PC-9 (cell line): Measurements from ENCODE around the gene PPP1R9A. TPM values are rescaled to one million over a fixed set of nuclear protein-coding genes. Genes with fewer than 3 reads are reported as not detected.

Experiments
- BruUV-seq: library from RNA; stranded (reverse); fragments of 400-500 nt; replicated peaks from 2 replicates; lab custom pipeline; 2021; lab: Mats Ljungman, UMichigan
- CTCF ChIA-PET: fragments of 300-600 bp; sonication (Branson Sonifier 250); formaldehyde crosslinking; loops from one replicate; lab custom pipeline; 2022; ENCODE audit warnings: antibody characterized with exemption; lab: Charles Lee
- POLR2A ChIA-PET: fragments of 300-600 bp; sonication (Branson Sonifier 250); formaldehyde crosslinking; loops from one replicate; lab custom pipeline; 2022; ENCODE audit warnings: antibody characterized with exemption; ENCODE audit not compliant: unreplicated experiment; lab: Charles Lee
- DNase-seq, 2 experiments: peaks; one replicate each; pipeline versions ENCODE4 v3.0.0 to v3.0.0-alpha.2; 2015 to 2022; ENCODE audit warnings: mixed read lengths in 1 of 2
- H2AFZ ChIP-seq: fragments of 200-600 bp; sonication (generic); 2 replicates; pipeline ENCODE4 v1.8.1; 2017; ENCODE audit warnings: antibody characterized with exemption
- H3F3A ChIP-seq: fragments of 200-600 bp; sonication (generic); 2 replicates; pipeline ENCODE4 v1.8.1; 2017; ENCODE audit warnings: antibody characterized with exemption, mild to moderate bottlenecking, low read depth; ENCODE audit not compliant: insufficient read depth
- H3K27ac ChIP-seq: fragments of 200-600 bp; sonication (generic); 2 replicates; pipeline ENCODE4 v1.6.1; 2016; ENCODE audit warnings: mixed run types
- H3K27me3 ChIP-seq: fragments of 200-600 bp; sonication (generic); 2 replicates; pipeline ENCODE4 v1.6.1; 2016; ENCODE audit warnings: low read depth, mixed run types; ENCODE audit not compliant: insufficient read depth
- H3K36me3 ChIP-seq: fragments of 200-600 bp; sonication (generic); 2 replicates; pipeline ENCODE4 v1.6.1; 2016; ENCODE audit warnings: low read depth, mixed run types
- H3K4me1 ChIP-seq: fragments of 200-600 bp; sonication (generic); replicated peaks from 2 replicates; pipeline ENCODE4 v1.6.1; 2016; ENCODE audit warnings: mixed run types; ENCODE audit not compliant: insufficient read depth
- H3K4me2 ChIP-seq: fragments of 200-600 bp; sonication (generic); 2 replicates; pipeline ENCODE4 v1.6.1; 2017; ENCODE audit warnings: mixed run types
- H3K4me3 ChIP-seq: fragments of 200-600 bp; sonication (generic); 2 replicates; pipeline ENCODE4 v1.6.1; 2016; ENCODE audit warnings: mixed run types
- H3K79me2 ChIP-seq: fragments of 200-600 bp; sonication (generic); 2 replicates; pipeline ENCODE4 v1.6.1; 2017; ENCODE audit warnings: low read depth, mixed run types
- H3K9me2 ChIP-seq: fragments of 200-600 bp; sonication (generic); 2 replicates; pipeline ENCODE4 v1.8.1; 2017; ENCODE audit warnings: mild to moderate bottlenecking; ENCODE audit not compliant: insufficient read depth
- H3K9me3 ChIP-seq: fragments of 200-600 bp; sonication (generic); 2 replicates; pipeline ENCODE4 v1.8.1; 2016; ENCODE audit warnings: low read depth; ENCODE audit not compliant: insufficient read depth
- H4K20me1 ChIP-seq: fragments of 200-600 bp; sonication (generic); 2 replicates; pipeline ENCODE4 v1.8.1; 2017; ENCODE audit not compliant: insufficient read depth
- CTCF ChIP-seq: fragments of 200-600 bp; sonication (generic); conservative IDR thresholded peaks from 2 replicates; pipeline ENCODE4 v1.6.1; 2017; ENCODE audit warnings: mixed run types, antibody characterized with exemption, mild to moderate bottlenecking, moderate library complexity
- EZH2 ChIP-seq: fragments of 200-600 bp; sonication (generic); IDR thresholded peaks from 2 replicates; pipeline ENCODE4 v1.8.0; 2017; ENCODE audit warnings: antibody characterized with exemption, low read depth
- intact Hi-C: fragments of 100-400 bp; cut with micrococcal nuclease; formaldehyde crosslinking; loops from one replicate; pipeline ENCODE4 v1.10.0; 2022; ENCODE audit not compliant: unreplicated experiment
- total RNA-seq: library from RNA; stranded (reverse); gene quantifications from 2 replicates; pipeline ENCODE4 v1.2.3, GENCODE V29; 2021

Gene PPP1R9A
- total RNA-seq, 1 experiment from 2014 or later, result 11.5 TPM

- Histone ChIP-seq H3K4me2 (no peak overlapping the region), H4K20me1 (no peaks in the 10 kb centered on the region), H2AFZ (no peak overlapping the region), H3K4me3 (no peak overlapping the region), H3K79me2 (no peaks in the 10 kb centered on the region), H3K9me3 (no peaks in the 10 kb centered on the region), H3K4me1 (no peaks in the 10 kb centered on the region), H3K9me2 (no peaks in the 10 kb centered on the region), H3F3A (no peaks in the 10 kb centered on the region), H3K36me3 (no peaks in the 10 kb centered on the region), H3K27me3 (no peaks in the 10 kb centered on the region), H3K27ac (no peak overlapping the region)
- CTCF ChIA-PET, result no interaction called here
- POLR2A ChIA-PET, result no interaction called here
- intact Hi-C loops, result no loop called here
- no TSS peak for BruUV-seq
- TF ChIP-seq CTCF (no peak), EZH2 (no peak)
- no peak for DNase-seq
Observed at GRCh38 chr7:95157381-95157780, 250.0 kb downstream of the PPP1R9A start.

GRCh38 chr7:95169678-95170077 lies 262.3 kb downstream of the PPP1R9A start:
- Histone ChIP-seq H3K4me3 (no peak overlapping the region), H3K36me3 (no peaks in the 10 kb centered on the region), H3K9me3 (no peaks in the 10 kb centered on the region), H3K79me2 (no peaks in the 10 kb centered on the region), H3K9me2 (no peaks in the 10 kb centered on the region; the same call in 1 of the 2 replicates), H2AFZ (no peak overlapping the region), H3K4me1 (no peaks in the 10 kb centered on the region), H3F3A (no peaks in the 10 kb centered on the region), H3K27me3 (no peaks in the 10 kb centered on the region), H3K4me2 (no peak overlapping the region), H4K20me1 (no peaks in the 10 kb centered on the region), H3K27ac (no peak overlapping the region)
- no TSS peak for BruUV-seq
- no peak for TF ChIP-seq EZH2
- TF ChIP-seq CTCF, result no peak
- DNase-seq, result no peak
- CTCF ChIA-PET, result no interaction called here
- POLR2A ChIA-PET, result no interaction called here
- intact Hi-C loops, result no loop called here

GRCh38 chr7:95172420-95172819 lies 265.0 kb downstream of the PPP1R9A start:
- no peaks in the 10 kb centered on the region for H3F3A ChIP-seq
- no peaks in the 10 kb centered on the region for H3K9me3 ChIP-seq
- H3K79me2 ChIP-seq, result no peaks in the 10 kb centered on the region
- H3K27ac ChIP-seq, result no peak overlapping the region
- POLR2A ChIA-PET, result no interaction called here
- intact Hi-C loops, result no loop called here
- H3K4me1 ChIP-seq, result no peaks in the 10 kb centered on the region
- H3K4me2 ChIP-seq, result no peak overlapping the region
- H2AFZ ChIP-seq, result no peak overlapping the region
- no peaks in the 10 kb centered on the region for H3K36me3 ChIP-seq
- H4K20me1 ChIP-seq, result no peaks in the 10 kb centered on the region
- CTCF ChIA-PET, result no interaction called here
- TF ChIP-seq CTCF, result no peak
- no peak for TF ChIP-seq EZH2
- DNase-seq, result no peak
- H3K9me2 ChIP-seq, result no peaks in the 10 kb centered on the region; the same call in 1 of the 2 replicates
- H3K27me3 ChIP-seq, result no peaks in the 10 kb centered on the region
- no TSS peak for BruUV-seq
- H3K4me3 ChIP-seq, result no peak overlapping the region
